Raji (cell line): ENCODE measurements around the gene CMSS1.

Source experiments
- POLR2A ChIP-seq: IDR thresholded peaks from 2 replicates; pipeline ENCODE4 v1.6.1; 2011; ENCODE audit warnings: low read depth, low read length, control low read depth; ENCODE audit not compliant: insufficient read depth

Gene CMSS1

DNA sequence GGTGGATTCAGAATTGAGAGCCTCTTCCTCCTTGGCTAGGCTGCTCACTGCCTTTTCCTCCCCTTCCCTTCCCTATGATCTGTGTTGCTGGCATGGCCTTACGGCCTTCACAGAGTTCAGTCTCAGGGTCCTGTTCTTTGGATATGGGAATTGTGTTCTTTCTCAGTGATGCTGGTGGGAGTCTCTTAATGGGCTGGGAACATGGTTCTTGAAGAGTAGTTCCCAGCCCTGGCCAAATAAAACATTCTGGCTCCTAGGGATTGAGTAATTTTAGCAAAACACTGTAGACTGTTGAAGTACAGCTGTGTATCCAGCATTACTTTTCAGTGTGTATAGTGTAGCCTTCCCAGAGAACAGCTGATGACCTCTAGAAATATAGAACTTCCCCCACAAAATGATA is 319.3 kb downstream of the CMSS1 start:
- no peak for TF ChIP-seq POLR2A

GRCh38 chr3:100140976-100141375 is 323.3 kb downstream of the CMSS1 start:
- no peak for TF ChIP-seq POLR2A

GRCh38 chr3:100141586-100141985 is 323.9 kb downstream of the CMSS1 start:
- TF ChIP-seq POLR2A: no peak

GRCh38 chr3:100144255-100144866 is 326.7 kb downstream of the CMSS1 start:
- TF ChIP-seq POLR2A: no peak

DNA sequence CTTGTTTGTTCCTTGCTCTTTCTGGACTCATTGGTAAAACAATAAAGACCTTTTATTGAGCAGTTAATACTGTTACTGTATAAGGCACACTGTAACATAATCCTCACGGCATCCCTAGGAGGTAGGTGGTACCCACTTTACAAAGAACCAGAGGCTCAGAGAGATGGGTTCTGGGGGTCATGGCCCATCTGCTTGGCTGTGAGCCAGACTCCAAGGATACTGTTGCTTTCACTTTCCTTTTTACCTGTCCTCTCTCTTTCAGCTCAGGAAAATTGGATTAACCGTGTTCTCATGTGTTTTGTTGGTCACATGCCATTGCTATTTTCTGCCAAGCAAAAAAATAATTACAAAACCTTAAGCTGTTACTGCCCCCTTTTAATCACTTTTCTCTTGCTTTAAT is 331.5 kb downstream of the CMSS1 start:
- TF ChIP-seq POLR2A: no peak

- TF ChIP-seq POLR2A: no peak
Measured at GRCh38 chr3:100149713-100150415, 332.2 kb downstream of the CMSS1 start.

DNA sequence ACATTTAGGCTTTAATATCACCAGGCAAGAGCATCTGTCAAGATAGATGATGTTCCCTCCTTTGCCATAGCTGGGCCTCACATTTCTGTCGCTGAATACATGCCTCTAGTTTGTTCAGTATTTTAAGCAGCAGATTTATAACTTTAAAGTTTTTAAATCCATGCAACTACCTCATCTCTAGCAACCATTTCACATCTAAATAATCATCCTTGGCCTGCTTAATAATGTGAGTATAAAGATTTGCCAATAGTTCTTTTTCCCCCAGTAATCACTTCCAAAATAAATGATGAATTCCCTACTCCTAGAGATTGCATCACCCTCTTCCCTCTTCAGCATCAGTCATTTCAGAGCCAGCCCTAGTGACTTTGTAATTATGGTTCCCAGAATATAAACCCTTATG is 332.8 kb downstream of the CMSS1 start:
- TF ChIP-seq POLR2A: no peak

DNA sequence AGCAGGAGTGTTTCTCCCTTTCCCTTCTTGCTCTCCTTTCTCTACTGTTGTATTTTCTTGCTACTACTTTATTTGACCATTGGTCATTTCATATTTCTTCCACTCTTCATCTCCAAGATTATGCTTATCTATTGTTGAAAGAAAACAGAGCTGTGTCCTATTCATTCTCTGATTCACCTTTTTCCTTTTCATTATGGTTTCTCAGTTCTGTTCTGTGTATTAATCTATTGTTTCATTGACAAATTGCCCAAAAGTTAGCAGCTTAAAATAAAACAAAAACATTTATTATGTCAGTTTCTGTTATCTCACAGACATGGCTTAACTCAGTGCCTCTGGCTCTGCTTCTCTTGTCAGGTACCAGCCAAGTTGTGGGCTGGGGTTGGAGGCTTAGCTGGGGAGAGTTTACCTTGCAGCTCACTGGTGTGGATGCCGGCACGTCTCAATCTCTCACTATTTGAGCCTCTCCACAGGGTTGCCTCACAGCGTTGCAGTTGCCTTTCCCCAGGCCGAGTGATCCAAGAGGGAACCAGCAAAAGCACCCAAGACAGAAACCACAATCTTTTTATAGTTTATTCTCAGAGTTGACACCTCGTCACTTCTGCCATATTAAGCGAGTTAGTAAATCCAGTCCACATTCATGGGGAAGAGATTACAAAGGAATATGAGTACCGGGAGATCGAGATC is 333.5 kb downstream of the CMSS1 start:
- TF ChIP-seq POLR2A: no peak

- no peak for TF ChIP-seq POLR2A
Measured at GRCh38 chr3:100154171-100154570, 336.5 kb downstream of the CMSS1 start.

GRCh38 chr3:100155128-100155527 is 337.5 kb downstream of the CMSS1 start:
- no peak for TF ChIP-seq POLR2A

DNA sequence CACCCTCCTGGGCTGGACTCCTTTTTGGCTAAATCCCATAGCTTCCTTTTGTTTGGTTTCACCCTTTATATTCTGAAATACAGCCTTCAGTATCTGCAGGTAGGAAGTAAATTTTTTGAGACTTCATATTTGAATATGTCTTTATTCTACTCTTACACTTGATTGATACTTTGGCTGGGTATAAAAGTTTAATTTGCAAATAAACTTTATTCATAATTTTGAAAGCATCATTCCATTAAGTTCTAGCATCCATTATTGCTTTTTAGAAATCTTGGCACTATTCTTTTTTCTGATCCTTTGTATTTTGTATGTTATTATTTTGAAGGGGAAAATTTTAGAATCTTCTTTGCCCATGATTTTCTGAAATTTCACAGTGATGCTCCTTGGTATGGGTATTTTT is 337.9 kb downstream of the CMSS1 start:
- no peak for TF ChIP-seq POLR2A

- TF ChIP-seq POLR2A: no peak
Measured at GRCh38 chr3:100157685-100158084, 340.0 kb downstream of the CMSS1 start.

DNA sequence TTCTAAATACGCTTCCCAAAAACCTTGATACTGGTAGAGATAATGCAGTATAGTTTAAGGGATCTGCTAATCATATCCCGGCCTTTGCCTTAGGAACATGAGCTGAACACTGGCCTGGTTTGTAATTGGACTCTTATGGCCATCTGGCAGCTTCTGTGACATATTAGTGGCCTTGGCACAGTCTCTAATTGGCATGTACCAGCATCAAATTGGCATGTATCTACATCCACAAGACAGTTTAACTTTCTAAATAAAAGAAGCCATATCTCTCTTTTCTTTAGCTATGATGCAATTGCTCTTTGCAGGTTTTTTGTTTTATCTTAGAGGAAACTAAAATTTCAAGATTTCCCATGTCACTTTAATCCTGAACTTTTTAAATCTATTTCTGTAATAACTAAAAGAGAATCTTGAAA is 341.3 kb downstream of the CMSS1 start:
- no peak for TF ChIP-seq POLR2A

- no peak for TF ChIP-seq POLR2A
Measured at GRCh38 chr3:100159331-100160153, 341.9 kb downstream of the CMSS1 start.

- TF ChIP-seq POLR2A: no peak
Measured at GRCh38 chr3:100160521-100160920, 342.9 kb downstream of the CMSS1 start.
